Measurements from ENCODE around the gene MICAL1.

DNA sequence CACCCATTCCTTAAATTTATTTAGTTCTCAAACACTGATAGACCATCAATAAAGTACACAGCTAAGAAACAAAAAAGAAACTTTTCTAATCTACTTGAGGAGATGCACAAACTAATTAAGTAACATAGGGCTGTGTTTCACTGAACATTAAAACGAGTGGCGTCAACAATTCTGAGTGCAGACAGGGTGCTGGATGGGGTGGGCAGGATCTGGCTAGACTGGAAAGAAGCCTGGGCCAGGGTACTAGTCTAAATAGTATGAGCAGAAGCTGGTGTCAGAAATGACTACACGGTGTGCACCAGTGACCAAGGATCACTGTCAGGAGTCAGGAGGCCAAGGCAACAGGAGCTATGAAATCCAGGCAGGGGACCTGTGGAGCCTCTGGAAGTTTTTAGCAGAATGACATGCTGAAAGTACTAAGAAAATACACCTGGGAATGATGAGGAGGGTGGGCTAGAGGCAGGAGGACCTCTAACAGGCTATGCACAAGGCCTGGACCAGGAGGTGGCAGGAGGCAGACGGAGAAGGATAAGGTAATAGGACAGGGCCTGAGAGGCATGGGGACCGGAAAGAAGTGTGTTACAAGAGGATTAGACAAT is 14.1 kb upstream of the MICAL1 start:
- TF ChIP-seq ZBTB7A (tag by site-specific recombination; IDR thresholded peaks at IDR 0.05; ENCODE audit: low read depth) (no peak), ZNF416 (tag by site-specific recombination; IDR thresholded peaks at IDR 0.05) (no peak)
